Transverse colon (tissue), 4 donors: ENCODE results near the gene ADRA2A.

Experiments
- EP300 ChIP-seq: sonication (generic); formaldehyde crosslinking; IDR thresholded peaks from one replicate; pipeline ENCODE4 v1.6.1; 2017; ENCODE audit warnings: antibody characterized with exemption, low read depth
- POLR2A ChIP-seq: fragments of 450-650 bp; IDR thresholded peaks from one replicate; pipeline ENCODE4 v1.6.1; 2016; ENCODE audit warnings: antibody characterized with exemption, mild to moderate bottlenecking, moderate library complexity
- POLR2AphosphoS5 ChIP-seq, 3 donors: sonication (generic); formaldehyde crosslinking; IDR thresholded peaks; one replicate each; pipeline ENCODE4 v1.6.1; 2016; ENCODE audit warnings: antibody characterized with exemption in 3 of 3
- TF ChIP-seq, protein P1 (sequence below), 5 experiments: fragments of 200-600 bp in 3 of 5; fragments of 450-650 bp in 2 of 5; sonication (generic) in 3 of 5; IDR thresholded peaks; 1 replicate in 2 of 5; 2 replicates in 3 of 5; pipeline ENCODE4 v1.5.1; 2016 to 2017; ENCODE audit warnings: antibody characterized with exemption in 5 of 5, inconsistent platforms in 3 of 5, mild to moderate bottlenecking in 2 of 5, moderate library complexity in 1 of 5

- TF ChIP-seq, protein P1, sequence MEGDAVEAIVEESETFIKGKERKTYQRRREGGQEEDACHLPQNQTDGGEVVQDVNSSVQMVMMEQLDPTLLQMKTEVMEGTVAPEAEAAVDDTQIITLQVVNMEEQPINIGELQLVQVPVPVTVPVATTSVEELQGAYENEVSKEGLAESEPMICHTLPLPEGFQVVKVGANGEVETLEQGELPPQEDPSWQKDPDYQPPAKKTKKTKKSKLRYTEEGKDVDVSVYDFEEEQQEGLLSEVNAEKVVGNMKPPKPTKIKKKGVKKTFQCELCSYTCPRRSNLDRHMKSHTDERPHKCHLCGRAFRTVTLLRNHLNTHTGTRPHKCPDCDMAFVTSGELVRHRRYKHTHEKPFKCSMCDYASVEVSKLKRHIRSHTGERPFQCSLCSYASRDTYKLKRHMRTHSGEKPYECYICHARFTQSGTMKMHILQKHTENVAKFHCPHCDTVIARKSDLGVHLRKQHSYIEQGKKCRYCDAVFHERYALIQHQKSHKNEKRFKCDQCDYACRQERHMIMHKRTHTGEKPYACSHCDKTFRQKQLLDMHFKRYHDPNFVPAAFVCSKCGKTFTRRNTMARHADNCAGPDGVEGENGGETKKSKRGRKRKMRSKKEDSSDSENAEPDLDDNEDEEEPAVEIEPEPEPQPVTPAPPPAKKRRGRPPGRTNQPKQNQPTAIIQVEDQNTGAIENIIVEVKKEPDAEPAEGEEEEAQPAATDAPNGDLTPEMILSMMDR (IDR thresholded peaks at IDR 0.05): no peak
- TF ChIP-seq POLR2AphosphoS5 (IDR thresholded peaks at IDR 0.05): no peak
- TF ChIP-seq POLR2A: no peak
- TF ChIP-seq EP300: no peak
Measured at GRCh38 chr10:111107023-111107422, 30.2 kb downstream of the ADRA2A start.
